Testis (tissue), 3 donors: ENCODE data around the gene LRRIQ4. TPM values are rescaled to one million over a fixed set of nuclear protein-coding genes. Genes with fewer than 3 reads are reported as not detected.

Source experiments
- DNase-seq: peaks from one replicate; pipeline ENCODE4 v3.0.0-alpha.2; 2019
- H3K27ac ChIP-seq, 2 donors: fragments of 200-600 bp; sonication (generic); one replicate each; pipeline ENCODE4 v1.5.1; 2019
- H3K27me3 ChIP-seq: fragments of 200-600 bp; sonication (generic); one replicate; pipeline ENCODE4 v1.5.1; 2019
- H3K36me3 ChIP-seq: fragments of 200-600 bp; sonication (generic); one replicate; pipeline ENCODE4 v1.5.1; 2017; ENCODE audit warnings: low read depth; ENCODE audit errors: missing control alignments
- H3K4me1 ChIP-seq: fragments of 200-600 bp; sonication (generic); one replicate; pipeline ENCODE4 v1.5.1; 2019
- H3K4me3 ChIP-seq, 2 donors: fragments of 200-600 bp; sonication (generic); one replicate each; pipeline ENCODE4 v1.5.1; 2017 to 2019
- H3K9me3 ChIP-seq: fragments of 200-600 bp; sonication (generic); one replicate; pipeline ENCODE4 v1.5.1; 2017
- CTCF ChIP-seq, 3 experiments: fragments of 450-650 bp in 2 of 3; fragments of 200-600 bp in 1 of 3; sonication (generic) in 1 of 3; IDR thresholded peaks; one replicate each; pipeline ENCODE4 v1.5.1; 2016 to 2019; ENCODE audit warnings: antibody characterized with exemption in 3 of 3, mild to moderate bottlenecking in 2 of 3, moderate library complexity in 1 of 3
- POLR2A ChIP-seq: fragments of 450-650 bp; IDR thresholded peaks from one replicate; pipeline ENCODE4 v1.6.1; 2017; ENCODE audit warnings: antibody characterized with exemption, mild to moderate bottlenecking, moderate library complexity
- WGBS, 2 donors: methylation state at CpG; one replicate each; pipeline ENCODE4 v1.1.5; 2018; 5-methylcytosine and 5-hydroxymethylcytosine counted together
- intact Hi-C: fragments of 100-400 bp; cut with DNase I; formaldehyde crosslinking; loops from one replicate; pipeline ENCODE4 v1.15.1; 2023; ENCODE audit warnings: low total_unique reads
- polyA plus RNA-seq: library from polyadenylated mRNA; stranded (reverse); fragments of 350-450 nt; fragmentation: Illumina TruSeq; extraction: RNeasy Lipid Tissue Mini Kit (QIAGEN cat#74804); gene quantifications from one replicate; pipeline ENCODE4 v1.2.3, GENCODE V29; 2014; ENCODE audit warnings: low read depth, low replicate concordance; ENCODE audit not compliant: insufficient read depth
- total RNA-seq, 2 donors: library from RNA; depleted of rRNA; stranded (reverse); fragments of >200 nt; gene quantifications; one replicate each; pipeline ENCODE4 v1.2.3, GENCODE V29; 2016

Gene LRRIQ4
- total and polyA plus RNA-seq, 3 donors from 2014 or later: 0.68 to 3.4 (median 1.3) TPM

- no peaks in the 10 kb centered on the region for H3K36me3 ChIP-seq
- intact Hi-C loops: no loop called here
- no peak within 1 kb of the TSS for H3K27ac ChIP-seq
- WGBS, 2 donors: 78 to 81% methylated on average over 2 of the region's 2 CpGs
- no peak for DNase-seq
- H3K9me3 ChIP-seq: no peaks in the 10 kb centered on the region
- TF ChIP-seq POLR2A (no peak), CTCF (IDR thresholded peaks at IDR 0.05) (no peak)
- no peaks in the 10 kb centered on the region for H3K4me1 ChIP-seq
- no peak within 1 kb of the TSS for H3K4me3 ChIP-seq
- no peaks in the 10 kb centered on the region for H3K27me3 ChIP-seq
These were observed 57.0 kb downstream of the LRRIQ4 start, which contains the start of gene LRRC31 for GRCh38 chr3:169869484-169870220. Gene LRRC31, minus strand, starts transcription at chr3:169869935. Its CDS starts 128 bp downstream, at chr3:169869807.

DNA sequence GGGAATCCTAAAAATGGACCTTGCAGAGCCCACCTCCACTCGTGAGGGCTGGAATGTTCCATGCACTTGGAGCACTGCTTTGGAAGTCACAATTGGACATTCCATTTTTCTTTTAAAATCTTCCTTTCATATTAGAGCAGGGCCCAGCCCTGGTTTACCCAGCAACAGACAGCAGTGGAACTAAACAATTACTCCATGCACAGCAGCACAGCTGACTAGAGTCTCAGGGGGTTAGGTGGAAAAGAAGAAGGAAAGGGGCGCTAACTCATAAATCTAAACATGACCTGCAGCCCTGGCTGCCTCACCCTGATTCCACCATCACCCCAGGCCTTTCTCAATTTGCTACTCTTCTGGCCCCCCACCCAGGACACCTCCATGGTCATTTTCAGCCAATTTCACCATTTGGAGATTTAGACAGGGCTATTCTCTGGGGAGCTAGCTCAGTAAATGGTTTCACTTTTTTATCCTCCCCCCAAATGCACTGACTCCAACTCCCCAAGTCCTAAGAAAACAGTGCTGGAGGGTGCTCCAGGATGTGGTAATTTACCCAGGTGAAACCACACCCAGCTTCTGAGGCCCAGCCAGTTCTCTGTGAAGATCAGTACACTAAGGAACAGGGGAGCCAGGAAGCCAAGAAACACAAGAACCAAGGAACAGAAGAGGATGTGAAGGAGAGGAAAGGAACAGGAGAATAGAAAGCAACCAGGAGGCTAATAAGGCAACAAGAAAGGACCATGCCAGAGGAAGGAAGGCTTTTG, 58.6 kb downstream of the LRRIQ4 start:
- no peak overlapping the region for H3K27ac ChIP-seq
- H3K36me3 ChIP-seq: no peaks in the 10 kb centered on the region
- no peaks in the 10 kb centered on the region for H3K9me3 ChIP-seq
- H3K27me3 ChIP-seq: no peaks in the 10 kb centered on the region
- 59 to 78% methylated on average over 2 of the region's 2 CpGs for WGBS, 2 donors
- H3K4me1 ChIP-seq: no peaks in the 10 kb centered on the region
- no peak for TF ChIP-seq POLR2A
- no peak for TF ChIP-seq CTCF (IDR thresholded peaks at IDR 0.05)
- DNase-seq: no peak
- intact Hi-C loops: no loop called here
- H3K4me3 ChIP-seq: no peak overlapping the region

- Histone ChIP-seq H3K27ac (no peak overlapping the region), H3K27me3 (no peaks in the 10 kb centered on the region), H3K9me3 (no peaks in the 10 kb centered on the region), H3K36me3 (no peaks in the 10 kb centered on the region), H3K4me1 (no peaks in the 10 kb centered on the region), H3K4me3 (no peak overlapping the region)
- TF ChIP-seq CTCF (IDR thresholded peaks at IDR 0.05) (no peak), POLR2A (no peak)
- 83 to 90% methylated on average over 8 of the region's 8 CpGs for WGBS, 2 donors
- DNase-seq: no peak
- intact Hi-C loops: no loop called here
These were observed 66.4 kb downstream of the LRRIQ4 start for GRCh38 chr3:169879013-169879557.

GRCh38 chr3:169879845-169880575, 67.3 kb downstream of the LRRIQ4 start:
- WGBS, 2 donors: 75 to 80% methylated on average over 1 to 3 of the region's 3 CpGs
- no peaks in the 10 kb centered on the region for H3K4me1 ChIP-seq
- H3K4me3 ChIP-seq: no peak overlapping the region
- H3K27ac ChIP-seq: no peak overlapping the region
- no peaks in the 10 kb centered on the region for H3K27me3 ChIP-seq
- no peaks in the 10 kb centered on the region for H3K36me3 ChIP-seq
- H3K9me3 ChIP-seq: no peaks in the 10 kb centered on the region
- no peak for TF ChIP-seq POLR2A
- no peak for TF ChIP-seq CTCF (IDR thresholded peaks at IDR 0.05)
- intact Hi-C loops: no loop called here
- DNase-seq: no peak
